BLaER1 treated with 17β-estradiol and CSF1 and Interleukin-3, amounts not matched to agents 10 nM and 100 nM (cell line): ENCODE data around the gene LRRC23.

Experiments used
- H3K27ac ChIP-seq, 11 experiments: shearing (Covaris generic); formaldehyde crosslinking; 2 replicates each; pipeline ENCODE4 v1.8.1; 2022
- H3K27me3 ChIP-seq, 11 experiments: shearing (Covaris generic); formaldehyde crosslinking; 2 replicates each; pipeline ENCODE4 v1.8.1; 2022
- H3K36me3 ChIP-seq, 11 experiments: shearing (Covaris generic); formaldehyde crosslinking; 2 replicates each; pipeline ENCODE4 v1.8.1; 2022
- H3K4me1 ChIP-seq, 10 experiments: shearing (Covaris generic); formaldehyde crosslinking; 2 replicates each; pipeline ENCODE4 v1.8.1; 2022
- H3K4me2 ChIP-seq, 11 experiments: shearing (Covaris generic); formaldehyde crosslinking; 2 replicates each; pipeline ENCODE4 v1.8.1; 2022
- H3K4me3 ChIP-seq, 10 experiments: shearing (Covaris generic); formaldehyde crosslinking; 2 replicates each; pipeline ENCODE4 v1.8.1; 2022
- H3K9ac ChIP-seq, 11 experiments: shearing (Covaris generic); formaldehyde crosslinking; 2 replicates each; pipeline ENCODE4 v1.8.1; 2022
- H3K9me3 ChIP-seq, 11 experiments: shearing (Covaris generic); formaldehyde crosslinking; replicated peaks in 1 of 11; 2 replicates each; pipeline ENCODE4 v1.8.1; 2022
- H4K20me1 ChIP-seq, 11 experiments: shearing (Covaris generic); formaldehyde crosslinking; 2 replicates each; pipeline ENCODE4 v1.8.1; 2022
- Cebpa-rat ChIP-seq, 11 experiments: shearing (Covaris generic); IDR thresholded peaks; 2 replicates each; pipeline ENCODE4 v1.8.1; 2022

The LRRC23 gene

GRCh38 chr12:6952863-6953441, 48.3 kb downstream of the LRRC23 start:
- H3K27ac ChIP-seq: peak overlapping the region; percentile 82 to 95 (median 93)
- peaks cover 0 to 48% (median 12%) of the 10 kb centered on the region in 11 experiments; a peak in 13 of 22 replicates for H4K20me1 ChIP-seq
- H3K9me3 ChIP-seq: no peaks in the 10 kb centered on the region
- peaks cover 69 to 97% (median 85%) of the 10 kb centered on the region in 10 experiments for H3K4me1 ChIP-seq
- peaks cover 0 to 53% (median 25%) of the 10 kb centered on the region in 11 experiments; a peak in 17 of 22 replicates for H3K36me3 ChIP-seq
- H3K27me3 ChIP-seq: no peaks in the 10 kb centered on the region
- peak overlapping the region; percentile 78 to 99 (median 86) for H3K4me3 ChIP-seq
- no peak for TF ChIP-seq Cebpa-rat (IDR thresholded peaks at IDR 0.05)
- peak overlapping the region; percentile 88 to 95 (median 92) for H3K9ac ChIP-seq
- H3K4me2 ChIP-seq: peak overlapping the region; percentile 92 to 100 (median 99)

- no peaks in the 10 kb centered on the region for H3K27me3 ChIP-seq
- H3K9me3 ChIP-seq: no peaks in the 10 kb centered on the region
- peak overlapping the region; percentile 94 to 100 (median 99) for H3K4me2 ChIP-seq
- peak overlapping the region; percentile 78 to 99 (median 86) for H3K4me3 ChIP-seq
- peak overlapping the region; percentile 88 to 95 (median 92) for H3K9ac ChIP-seq
- H4K20me1 ChIP-seq: peaks cover 0 to 55% (median 19%) of the 10 kb centered on the region in 11 experiments; a peak in 13 of 22 replicates
- peaks cover 0 to 60% (median 33%) of the 10 kb centered on the region in 11 experiments; a peak in 18 of 22 replicates for H3K36me3 ChIP-seq
- H3K4me1 ChIP-seq: peaks cover 71 to 99% (median 88%) of the 10 kb centered on the region in 10 experiments
- TF ChIP-seq Cebpa-rat (IDR thresholded peaks at IDR 0.05): no peak
- peak overlapping the region; percentile 82 to 95 (median 93) for H3K27ac ChIP-seq
These were observed 49.1 kb downstream of the LRRC23 start for GRCh38 chr12:6953442-6954315.

GRCh38 chr12:6954316-6955107, 49.9 kb downstream of the LRRC23 start:
- H3K36me3 ChIP-seq: peaks cover 0 to 63% (median 33%) of the 10 kb centered on the region in 11 experiments; a peak in 18 of 22 replicates
- H3K27ac ChIP-seq: peak overlapping the region; percentile 82 to 95 (median 93)
- H4K20me1 ChIP-seq: peaks cover 0 to 63% (median 23%) of the 10 kb centered on the region in 11 experiments; a peak in 13 of 22 replicates
- no peaks in the 10 kb centered on the region for H3K9me3 ChIP-seq
- no peak for TF ChIP-seq Cebpa-rat (IDR thresholded peaks at IDR 0.05)
- H3K4me1 ChIP-seq: peaks cover 71 to 99% (median 88%) of the 10 kb centered on the region in 10 experiments
- H3K4me2 ChIP-seq: peak overlapping the region; percentile 94 to 100 (median 99)
- H3K9ac ChIP-seq: peak overlapping the region; percentile 88 to 95 (median 92)
- peak overlapping the region; percentile 78 to 99 (median 86) for H3K4me3 ChIP-seq
- no peaks in the 10 kb centered on the region for H3K27me3 ChIP-seq

- H3K4me1 ChIP-seq: peaks cover 71 to 99% (median 88%) of the 10 kb centered on the region in 10 experiments
These were observed 50.7 kb downstream of the LRRC23 start for GRCh38 chr12:6955108-6956020.

GRCh38 chr12:6956021-6956727, 51.6 kb downstream of the LRRC23 start:
- Histone ChIP-seq H3K4me3 (peak overlapping the region; percentile 6 to 99 (median 80); a peak in 16 of 20 replicates), H4K20me1 (peaks cover 0 to 80% (median 23%) of the 10 kb centered on the region in 11 experiments; a peak in 14 of 22 replicates), H3K27me3 (no peaks in the 10 kb centered on the region), H3K4me1 (peaks cover 72 to 99% (median 89%) of the 10 kb centered on the region in 10 experiments), H3K36me3 (peaks cover 7 to 80% (median 43%) of the 10 kb centered on the region in 11 experiments; a peak in 19 of 22 replicates), H3K4me2 (peak overlapping the region; percentile 94 to 100 (median 99)), H3K27ac (peak overlapping the region in 10 of 11 experiments; percentile 83 to 95 (median 93); a peak in 21 of 22 replicates), H3K9ac (peak overlapping the region; percentile 74 to 95 (median 92); a peak in 21 of 22 replicates), H3K9me3 (no peaks in the 10 kb centered on the region)
- no peak for TF ChIP-seq Cebpa-rat (IDR thresholded peaks at IDR 0.05)

More at GRCh38 chr12:6955108-6956020, 50.7 kb downstream of the LRRC23 start:
- no peaks in the 10 kb centered on the region for H3K9me3 ChIP-seq
- H3K4me3 ChIP-seq: peak overlapping the region; percentile 78 to 99 (median 86); a peak in 16 of 20 replicates
- H4K20me1 ChIP-seq: peaks cover 0 to 72% (median 23%) of the 10 kb centered on the region in 11 experiments; a peak in 14 of 22 replicates
- peak overlapping the region; percentile 82 to 95 (median 93); a peak in 20 of 22 replicates for H3K27ac ChIP-seq
- peak overlapping the region; percentile 94 to 100 (median 99) for H3K4me2 ChIP-seq
- peak overlapping the region; percentile 88 to 95 (median 92) for H3K9ac ChIP-seq
- H3K36me3 ChIP-seq: peaks cover 5 to 72% (median 37%) of the 10 kb centered on the region in 11 experiments; a peak in 19 of 22 replicates
- no peaks in the 10 kb centered on the region for H3K27me3 ChIP-seq
- no peak for TF ChIP-seq Cebpa-rat (IDR thresholded peaks at IDR 0.05)

- H3K4me3 ChIP-seq: peak overlapping the region in 5 of 10 experiments; percentile 34 to 99 (median 89); a peak in 5 of 20 replicates
- peaks cover 7 to 76% (median 43%) of the 10 kb centered on the region in 11 experiments; a peak in 19 of 22 replicates for H3K36me3 ChIP-seq
- no peaks in the 10 kb centered on the region for H3K27me3 ChIP-seq
- peaks cover 83 to 99% (median 98%) of the 10 kb centered on the region in 10 experiments for H3K4me1 ChIP-seq
- peak overlapping the region in 10 of 11 experiments; percentile 83 to 95 (median 93); a peak in 20 of 22 replicates for H3K27ac ChIP-seq
- H3K9me3 ChIP-seq: no peaks in the 10 kb centered on the region
- no peak for TF ChIP-seq Cebpa-rat (IDR thresholded peaks at IDR 0.05)
- H3K4me2 ChIP-seq: peak overlapping the region; percentile 94 to 100 (median 99)
- peaks cover 0 to 82% (median 23%) of the 10 kb centered on the region in 11 experiments; a peak in 14 of 22 replicates for H4K20me1 ChIP-seq
- peak overlapping the region; percentile 74 to 95 (median 92); a peak in 20 of 22 replicates for H3K9ac ChIP-seq
These were observed 52.6 kb downstream of the LRRC23 start for GRCh38 chr12:6957151-6957701.
